ENCODE measurements around the gene PLAAT3. TPM values are rescaled to one million over a fixed set of nuclear protein-coding genes. Genes with fewer than 3 reads are reported as not detected.

PLAAT3 gene
- 55.6 and 65.4 TPM in 2 replicates for total RNA-seq (ENCODE audit: low replicate concordance)
- long read RNA-seq, transcript PLA2G16-201 (4 exons, 2,594 nt) = major isoform, 91 of 124 reads
- long read RNA-seq, transcript PLA2G16-203 (5 exons, 1,099 nt) = minor isoform, 30 of 124 reads
- long read RNA-seq, partial matches to known transcripts = 0 of 124 reads
- long read RNA-seq, other reads (novel, unspliced or antisense) = 3 of 124 reads

DNA sequence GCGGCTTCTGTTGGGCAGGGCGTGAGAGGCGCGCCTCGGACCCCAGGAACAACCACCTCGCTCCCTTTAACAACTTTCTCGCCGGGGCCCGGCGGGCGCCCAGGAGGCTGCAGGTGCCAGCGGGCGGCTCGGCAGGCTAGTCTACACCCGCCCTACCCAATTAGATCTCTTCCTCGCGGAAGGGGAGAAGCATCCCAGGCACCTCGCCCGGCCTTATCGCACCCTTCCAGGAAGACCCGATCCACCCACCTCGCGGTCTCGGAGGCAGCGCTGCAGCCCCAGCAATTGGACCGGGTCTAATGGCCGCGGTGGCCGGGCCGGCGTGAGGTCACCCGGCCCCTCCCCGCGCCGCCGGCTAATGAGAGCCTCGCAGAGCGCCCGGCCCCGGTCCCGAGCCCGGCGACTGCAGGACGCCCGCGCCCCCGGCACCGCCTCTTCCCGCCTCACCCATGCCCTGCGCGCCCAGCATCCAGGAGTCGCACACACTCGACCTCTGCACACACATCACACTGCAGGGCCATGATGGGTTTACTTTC, at the start of gene PLAAT3:
Gene PLAAT3 (minus strand): TSS at position 298 of the 536 bp plus-strand sequence. CDS start 419 bp downstream, outside the sequence.
- H3K36me3 Mint-ChIP-seq = no peaks in the 10 kb centered on the region
- DNase-seq (ENCODE audit: extremely low spot score, unreplicated experiment) = no peak
- TF ChIP-seq, protein P1, sequence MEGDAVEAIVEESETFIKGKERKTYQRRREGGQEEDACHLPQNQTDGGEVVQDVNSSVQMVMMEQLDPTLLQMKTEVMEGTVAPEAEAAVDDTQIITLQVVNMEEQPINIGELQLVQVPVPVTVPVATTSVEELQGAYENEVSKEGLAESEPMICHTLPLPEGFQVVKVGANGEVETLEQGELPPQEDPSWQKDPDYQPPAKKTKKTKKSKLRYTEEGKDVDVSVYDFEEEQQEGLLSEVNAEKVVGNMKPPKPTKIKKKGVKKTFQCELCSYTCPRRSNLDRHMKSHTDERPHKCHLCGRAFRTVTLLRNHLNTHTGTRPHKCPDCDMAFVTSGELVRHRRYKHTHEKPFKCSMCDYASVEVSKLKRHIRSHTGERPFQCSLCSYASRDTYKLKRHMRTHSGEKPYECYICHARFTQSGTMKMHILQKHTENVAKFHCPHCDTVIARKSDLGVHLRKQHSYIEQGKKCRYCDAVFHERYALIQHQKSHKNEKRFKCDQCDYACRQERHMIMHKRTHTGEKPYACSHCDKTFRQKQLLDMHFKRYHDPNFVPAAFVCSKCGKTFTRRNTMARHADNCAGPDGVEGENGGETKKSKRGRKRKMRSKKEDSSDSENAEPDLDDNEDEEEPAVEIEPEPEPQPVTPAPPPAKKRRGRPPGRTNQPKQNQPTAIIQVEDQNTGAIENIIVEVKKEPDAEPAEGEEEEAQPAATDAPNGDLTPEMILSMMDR (conservative IDR thresholded peaks at IDR 0.05) = no peak
- peaks cover 22% of the 10 kb centered on the region for H3K4me1 Mint-ChIP-seq (ENCODE audit: unreplicated experiment)
- H3K4me3 Mint-ChIP-seq = peak within 1 kb of the TSS; percentile 88
- no peaks in the 10 kb centered on the region for H3K9me3 Mint-ChIP-seq
- peak within 1 kb of the TSS; percentile 82 for H3K27ac Mint-ChIP-seq
- peaks cover 15% of the 10 kb centered on the region for H3K27me3 Mint-ChIP-seq

DNA sequence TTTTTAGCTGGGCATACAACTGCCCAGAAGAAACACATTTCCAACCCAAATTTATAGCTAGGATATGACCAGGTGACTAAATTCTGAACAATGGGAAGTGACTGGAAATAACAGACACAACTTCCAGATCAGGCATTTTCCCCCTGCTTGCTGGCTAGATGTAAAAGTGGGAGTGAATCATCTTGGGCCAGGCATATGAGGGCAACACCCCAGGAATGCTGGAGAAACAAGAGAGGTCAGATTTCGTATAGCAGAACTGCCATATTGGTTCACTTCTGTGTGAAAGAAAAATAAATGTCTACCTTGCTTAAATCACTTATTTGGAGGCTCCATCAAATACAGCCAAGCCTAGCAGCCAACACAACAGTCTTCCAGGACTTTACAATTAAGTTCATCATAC, 49.6 kb upstream of the PLAAT3 start:
- Mint-ChIP-seq H3K4me3 (no peak overlapping the region), H3K9me3 (no peaks in the 10 kb centered on the region), H3K27ac (no peak overlapping the region), H3K36me3 (no peaks in the 10 kb centered on the region), H3K4me1 (ENCODE audit: unreplicated experiment) (peaks cover 18% of the 10 kb centered on the region), H3K27me3 (no peaks in the 10 kb centered on the region)
- TF ChIP-seq, protein P1 (conservative IDR thresholded peaks at IDR 0.05) = no peak
- no peak for DNase-seq (ENCODE audit: extremely low spot score, unreplicated experiment)

DNA sequence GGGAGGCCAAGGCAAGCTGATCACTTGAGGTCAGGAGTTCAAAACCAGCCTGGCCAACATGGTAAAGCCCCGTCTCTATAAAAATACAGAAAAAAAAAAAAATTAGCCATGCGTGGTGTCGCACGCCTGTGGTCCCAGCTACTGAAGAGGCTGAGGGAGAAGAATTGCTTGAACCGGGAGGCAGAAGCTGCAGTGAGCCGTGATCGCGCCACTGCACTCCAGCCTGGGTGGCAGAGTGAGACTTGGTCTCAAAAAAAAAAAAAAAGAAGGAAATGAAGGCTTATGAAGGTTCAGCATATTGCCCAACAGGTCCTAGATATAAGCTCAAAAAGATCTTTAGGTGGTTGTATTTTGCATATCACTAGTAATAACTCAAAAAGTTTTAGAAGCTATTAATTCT, 46.7 kb upstream of the PLAAT3 start:
- Mint-ChIP-seq H3K36me3 (peaks cover 4% of the 10 kb centered on the region), H3K4me3 (no peak overlapping the region), H3K27me3 (no peaks in the 10 kb centered on the region), H3K27ac (no peak overlapping the region), H3K9me3 (no peaks in the 10 kb centered on the region), H3K4me1 (ENCODE audit: unreplicated experiment) (peaks cover 9% of the 10 kb centered on the region)
- DNase-seq (ENCODE audit: extremely low spot score, unreplicated experiment) = no peak
- TF ChIP-seq, protein P1 (conservative IDR thresholded peaks at IDR 0.05) = no peak

DNA sequence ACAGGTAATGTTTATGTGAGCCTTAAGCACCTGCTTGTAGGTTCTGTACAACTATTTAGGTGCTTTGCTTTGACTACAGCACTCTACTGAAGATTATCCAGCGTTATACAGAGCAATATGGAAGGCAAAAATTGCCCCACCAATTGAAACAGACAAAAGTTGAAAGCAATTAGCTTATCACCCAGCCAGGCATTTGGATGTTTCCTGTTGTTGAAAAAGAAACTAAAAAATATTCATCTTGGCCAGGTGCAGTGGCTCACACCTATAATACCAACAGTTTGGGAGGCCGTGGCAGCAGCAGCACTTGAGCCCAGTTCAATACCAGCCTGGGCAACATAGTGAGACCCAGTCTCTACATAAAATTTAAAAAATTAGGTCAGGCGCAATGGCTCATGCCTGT, 38.4 kb upstream of the PLAAT3 start:
- Mint-ChIP-seq H3K27me3 (no peaks in the 10 kb centered on the region), H3K9me3 (no peaks in the 10 kb centered on the region), H3K27ac (no peak overlapping the region), H3K4me1 (ENCODE audit: unreplicated experiment) (no peaks in the 10 kb centered on the region), H3K4me3 (no peak overlapping the region), H3K36me3 (peaks cover 28% of the 10 kb centered on the region)
- DNase-seq (ENCODE audit: extremely low spot score, unreplicated experiment) = no peak
- TF ChIP-seq, protein P1 (conservative IDR thresholded peaks at IDR 0.05) = no peak

DNA sequence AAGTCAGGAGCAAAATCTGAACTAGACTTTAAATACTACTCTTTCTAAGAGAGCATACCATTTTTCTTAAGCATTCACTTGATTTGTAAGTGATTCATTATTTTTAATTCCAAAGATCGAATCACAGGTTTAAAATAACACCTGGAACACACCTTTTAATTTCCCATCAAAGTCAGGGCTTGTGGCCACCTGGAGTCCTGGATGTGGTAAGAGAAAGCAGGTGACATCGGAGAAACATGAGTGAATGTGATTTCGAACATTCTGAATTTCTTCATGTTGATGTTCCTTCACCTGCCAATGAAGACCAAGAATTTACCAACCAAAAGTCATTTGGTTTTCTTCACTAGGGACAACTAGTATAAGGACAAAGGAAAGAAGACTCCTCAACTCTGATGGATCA, 29.0 kb upstream of the PLAAT3 start:
- DNase-seq (ENCODE audit: extremely low spot score, unreplicated experiment) = no peak
- H3K36me3 Mint-ChIP-seq = peaks cover 37% of the 10 kb centered on the region
- H3K4me1 Mint-ChIP-seq (ENCODE audit: unreplicated experiment) = peaks cover 4% of the 10 kb centered on the region
- H3K4me3 Mint-ChIP-seq = no peak overlapping the region
- TF ChIP-seq, protein P1 (conservative IDR thresholded peaks at IDR 0.05) = no peak
- H3K9me3 Mint-ChIP-seq = no peaks in the 10 kb centered on the region
- H3K27ac Mint-ChIP-seq = no peak overlapping the region
- H3K27me3 Mint-ChIP-seq = no peaks in the 10 kb centered on the region
